ENCODE measurements around the gene RUNX2.
A peak's percentile ranks its signal among the peaks of the same experiment; 100 is the strongest.

RUNX2 gene

DNA sequence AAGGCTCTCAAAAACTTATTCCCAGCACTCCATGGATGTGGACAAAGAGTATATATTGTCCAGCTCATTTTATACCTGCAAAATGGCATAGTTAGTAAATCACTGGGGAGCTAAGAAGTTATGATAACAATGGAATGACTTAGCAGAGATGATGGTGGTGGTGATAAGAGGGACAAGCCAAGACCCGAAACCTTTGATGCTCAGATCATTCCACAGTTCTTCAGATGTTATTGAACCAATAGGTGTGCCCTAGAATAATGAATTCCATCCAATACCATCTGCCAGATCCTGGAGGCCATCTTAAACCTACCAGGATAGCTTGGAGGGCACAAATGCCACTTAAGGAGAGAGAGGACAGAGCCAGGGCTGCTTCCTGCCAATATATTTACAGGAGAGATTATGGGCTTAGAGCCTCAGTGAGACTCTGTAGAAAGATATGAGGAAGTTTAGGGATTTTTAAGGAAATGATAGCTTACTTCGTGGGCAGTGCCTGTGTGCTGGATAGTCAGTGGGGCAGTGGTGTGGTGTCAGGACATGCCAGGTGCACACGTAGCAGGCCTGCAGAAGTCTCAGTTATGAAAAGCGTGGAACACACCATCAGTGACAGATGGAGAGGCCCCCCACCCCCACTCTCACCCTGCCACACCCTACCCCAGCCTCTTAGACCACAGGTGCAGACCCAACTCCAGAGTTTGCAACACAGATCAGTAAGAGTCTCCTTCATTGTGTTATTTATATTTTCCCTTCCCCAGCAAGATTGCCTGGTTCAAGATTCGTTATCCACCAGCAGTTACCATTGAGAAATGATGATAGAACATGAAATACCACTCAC lies 259.3 kb downstream of the RUNX2 start:
- DNase-seq: no peak
- intact Hi-C loops (cut with DNase I): no loop called here

DNA sequence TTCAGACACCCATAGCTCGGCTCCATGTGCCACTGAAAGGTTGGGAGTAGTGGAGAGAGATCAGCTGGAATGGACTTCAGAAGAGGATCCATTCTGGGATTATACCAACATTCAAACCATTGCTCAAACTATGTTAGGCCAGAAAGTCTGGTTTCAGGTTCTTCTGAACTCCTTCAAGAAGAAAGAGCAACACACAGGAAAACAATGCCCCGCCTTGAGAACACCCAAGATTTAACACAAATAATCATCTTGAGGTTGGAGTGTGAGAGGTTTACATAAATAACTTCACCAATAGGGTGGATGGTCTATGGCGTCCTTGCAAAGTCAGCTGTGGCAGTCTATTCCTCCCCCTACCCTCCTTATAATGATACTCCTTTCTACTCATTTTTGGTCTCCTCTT lies 261.2 kb downstream of the RUNX2 start:
- DNase-seq: no peak
- intact Hi-C loops (cut with DNase I): no loop called here

DNA sequence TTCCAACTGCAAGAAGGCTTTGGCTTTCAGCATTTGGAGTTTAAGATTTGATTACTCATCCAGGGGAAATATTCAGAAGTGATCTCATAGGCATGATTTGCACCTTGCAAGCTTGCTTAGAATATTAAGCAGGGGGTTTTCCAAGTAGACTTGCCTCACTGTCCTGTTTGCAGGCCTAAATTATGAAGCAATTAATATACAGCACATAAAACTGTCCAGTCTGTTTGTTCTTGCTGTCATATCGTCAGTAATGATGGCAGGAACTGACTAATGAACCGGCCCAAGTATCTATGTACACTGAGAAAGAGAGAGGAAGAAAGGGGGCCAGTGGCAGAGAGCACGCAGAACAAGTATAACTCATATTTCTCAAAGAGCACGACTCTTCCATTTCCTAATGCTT lies 262.1 kb downstream of the RUNX2 start:
- intact Hi-C loops (cut with DNase I): no loop called here
- no peak for DNase-seq

DNA sequence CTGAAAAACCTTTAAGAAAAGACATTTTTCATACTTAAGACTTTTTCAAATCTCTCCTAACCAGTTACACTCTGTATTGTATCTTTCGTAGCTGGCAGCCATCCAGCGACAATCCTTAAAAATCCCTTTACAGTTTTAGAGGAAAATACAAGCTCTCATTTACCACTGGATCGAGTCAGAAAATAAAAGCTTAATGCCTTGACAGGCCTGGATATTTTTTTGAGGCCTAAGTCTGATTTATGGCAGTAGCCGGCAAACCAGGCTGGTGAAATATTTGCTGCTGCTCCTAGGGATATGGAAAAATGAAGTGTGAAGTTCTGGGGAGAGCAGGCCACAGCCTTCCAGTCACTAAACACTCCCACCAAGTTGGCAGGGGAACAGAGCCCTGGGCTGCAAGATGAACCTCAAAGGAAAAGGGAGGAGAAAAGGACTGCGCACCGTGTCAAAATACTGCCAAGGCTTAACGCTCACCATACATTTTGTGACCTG lies 262.6 kb downstream of the RUNX2 start:
- DNase-seq: no peak
- intact Hi-C loops (cut with DNase I): no loop called here

DNA sequence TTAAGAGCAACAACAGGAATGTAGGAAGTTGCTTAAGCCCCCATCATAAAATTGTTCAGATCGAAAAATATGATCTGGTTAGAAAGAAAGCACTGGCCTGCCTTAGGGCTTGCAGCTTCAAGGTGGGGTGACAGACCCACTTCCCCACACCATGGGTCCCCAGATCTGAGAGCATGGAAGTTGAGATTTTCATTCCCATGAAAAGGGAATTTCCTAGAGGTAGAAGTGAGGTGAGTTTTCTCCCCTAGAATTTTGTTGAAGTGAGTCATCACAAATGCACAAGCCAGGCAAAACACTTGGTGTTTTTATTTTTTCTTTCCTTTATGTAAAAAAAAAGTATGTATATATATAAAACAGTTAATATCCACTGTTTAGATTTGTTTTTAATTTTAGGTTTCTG lies 263.2 kb downstream of the RUNX2 start:
- DNase-seq: no peak
- intact Hi-C loops (cut with DNase I): no loop called here

DNA sequence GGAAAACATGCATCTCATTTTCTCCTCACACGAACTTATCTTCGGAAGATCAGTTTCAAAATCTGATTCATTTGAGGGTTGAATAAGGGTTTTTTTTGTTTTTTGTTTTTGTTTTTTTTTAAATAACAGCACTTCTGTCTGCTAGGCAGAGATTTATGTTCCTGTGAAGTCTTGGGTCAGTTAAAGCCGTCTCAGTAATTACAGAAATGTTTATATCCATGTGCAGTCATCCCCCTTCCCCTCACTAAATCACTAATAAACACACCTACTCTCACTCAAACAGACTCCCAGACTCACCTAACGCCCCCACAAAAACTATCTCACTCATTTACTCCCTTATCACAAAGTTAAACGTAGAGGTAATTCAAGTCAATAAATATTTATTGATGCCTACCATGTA lies 263.8 kb downstream of the RUNX2 start:
- DNase-seq: no peak
- intact Hi-C loops (cut with DNase I): no loop called here

DNA sequence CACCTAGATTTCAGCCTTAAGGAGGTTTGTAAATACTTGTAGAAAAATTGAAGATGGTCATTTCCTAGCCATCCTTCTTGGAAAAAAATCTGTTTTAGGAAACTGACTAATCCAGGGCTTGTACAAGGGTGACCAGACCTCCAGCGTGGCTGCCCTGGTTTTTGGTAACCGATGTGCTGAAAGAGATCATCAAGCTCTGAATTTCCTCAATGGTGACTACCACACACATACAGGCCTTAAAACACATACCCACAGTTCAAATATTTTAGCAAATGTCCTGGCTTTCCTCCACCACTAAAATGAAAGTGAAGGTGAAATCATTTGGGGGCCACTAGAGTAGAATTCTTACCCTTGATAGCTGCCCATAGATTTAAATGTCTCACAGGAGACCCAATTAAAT lies 264.9 kb downstream of the RUNX2 start:
- intact Hi-C loops (cut with DNase I): no loop called here
- DNase-seq: no peak

DNA sequence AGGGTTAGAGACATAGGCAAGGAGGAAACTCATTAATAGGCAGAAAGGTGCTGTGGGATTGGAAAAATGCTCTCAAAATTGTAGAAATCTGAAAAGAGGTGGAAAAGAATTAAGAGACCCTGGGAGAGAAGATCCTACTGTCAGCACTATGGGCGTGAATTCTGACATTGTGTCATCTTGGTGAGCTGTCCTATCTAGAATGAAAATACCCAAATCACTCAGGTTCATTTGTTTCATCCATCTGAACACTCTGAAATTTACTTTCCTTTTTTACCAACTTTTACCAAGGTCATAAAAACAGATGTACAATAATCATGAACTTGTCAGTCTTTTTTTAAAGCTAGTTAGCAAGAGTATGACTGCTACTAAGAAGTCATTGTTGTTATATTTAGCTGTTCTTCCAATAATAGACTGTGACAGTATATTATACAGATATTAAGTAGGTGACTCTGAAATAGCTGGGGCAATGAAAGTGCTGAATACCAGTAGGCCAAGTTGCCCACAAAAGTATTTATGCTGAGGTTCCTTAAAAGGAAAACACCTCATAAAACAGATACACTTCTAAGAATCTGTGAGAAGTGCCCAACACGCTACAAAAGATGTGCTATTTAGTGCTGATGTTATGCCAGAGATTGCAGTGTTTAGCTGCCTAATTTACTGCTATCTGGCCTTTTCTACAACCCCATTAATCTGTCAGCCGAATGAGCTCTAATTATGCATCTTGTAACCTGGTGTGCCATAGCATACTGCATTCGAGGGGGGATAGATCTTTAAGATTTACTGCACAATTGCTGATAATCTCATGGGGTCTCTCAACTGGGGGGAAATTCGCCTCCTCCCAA lies 267.1 kb downstream of the RUNX2 start:
- no peak for DNase-seq
- intact Hi-C loops (cut with DNase I): no loop called here

DNA sequence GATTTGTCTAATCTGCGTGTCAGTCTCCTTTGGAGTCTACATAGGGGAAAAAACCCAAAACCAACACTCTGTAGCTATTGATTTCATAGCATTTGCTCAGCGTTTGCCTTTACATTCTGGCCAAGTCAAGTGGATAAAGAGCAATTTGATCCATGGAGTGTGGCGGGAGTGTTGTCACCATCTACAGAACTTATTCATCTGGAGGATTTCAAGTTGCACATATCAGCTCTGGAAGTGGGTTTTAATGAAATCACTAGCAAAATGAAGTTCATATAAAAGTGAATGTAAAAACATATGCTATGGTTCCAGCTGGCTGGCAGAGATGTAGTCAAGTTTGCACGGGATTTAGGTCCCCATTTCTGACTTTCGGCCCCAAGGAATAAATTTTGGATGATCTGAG lies 269.3 kb downstream of the RUNX2 start:
- intact Hi-C loops (cut with DNase I): no loop called here
- DNase-seq: no peak

DNA sequence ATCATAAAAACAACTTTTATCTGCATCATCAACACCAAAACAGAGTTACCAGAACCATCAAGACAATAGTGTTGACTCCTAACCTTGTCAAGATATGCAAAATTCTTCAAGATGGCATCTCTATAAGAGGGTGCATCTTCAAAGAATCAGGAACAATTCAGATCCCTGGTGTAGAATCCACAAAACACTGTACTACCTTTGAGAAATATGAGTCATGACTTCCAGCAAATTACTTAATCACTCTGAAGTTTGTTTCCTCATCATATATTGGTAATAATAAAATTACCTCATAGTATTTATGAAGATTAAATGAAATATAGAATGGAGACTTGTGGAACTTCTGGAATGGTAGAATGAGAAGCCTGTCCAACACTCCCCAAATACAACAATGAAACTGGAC lies 270.9 kb downstream of the RUNX2 start:
- no peak for DNase-seq
- intact Hi-C loops (cut with DNase I): no loop called here

DNA sequence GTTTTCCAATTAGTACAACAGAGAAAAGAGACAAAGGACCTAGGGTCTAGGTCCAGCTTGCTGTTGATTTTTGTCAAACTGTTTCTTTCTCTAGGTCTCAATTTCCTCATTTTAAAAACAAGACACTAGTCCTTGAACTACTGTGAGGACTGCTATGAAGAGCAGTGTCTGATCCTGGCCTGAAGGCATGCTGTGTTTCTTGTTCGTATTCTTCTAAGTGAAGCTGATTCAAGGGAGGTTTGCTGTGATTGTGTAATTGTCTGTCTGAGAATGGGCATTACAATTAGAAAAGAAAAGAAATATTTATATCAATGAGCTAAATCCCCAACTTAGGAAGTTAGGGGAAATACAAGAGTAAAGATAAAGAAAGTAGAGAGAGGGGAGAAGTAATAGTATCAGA lies 277.8 kb downstream of the RUNX2 start:
- intact Hi-C loops (cut with DNase I): no loop called here
- no peak for DNase-seq

DNA sequence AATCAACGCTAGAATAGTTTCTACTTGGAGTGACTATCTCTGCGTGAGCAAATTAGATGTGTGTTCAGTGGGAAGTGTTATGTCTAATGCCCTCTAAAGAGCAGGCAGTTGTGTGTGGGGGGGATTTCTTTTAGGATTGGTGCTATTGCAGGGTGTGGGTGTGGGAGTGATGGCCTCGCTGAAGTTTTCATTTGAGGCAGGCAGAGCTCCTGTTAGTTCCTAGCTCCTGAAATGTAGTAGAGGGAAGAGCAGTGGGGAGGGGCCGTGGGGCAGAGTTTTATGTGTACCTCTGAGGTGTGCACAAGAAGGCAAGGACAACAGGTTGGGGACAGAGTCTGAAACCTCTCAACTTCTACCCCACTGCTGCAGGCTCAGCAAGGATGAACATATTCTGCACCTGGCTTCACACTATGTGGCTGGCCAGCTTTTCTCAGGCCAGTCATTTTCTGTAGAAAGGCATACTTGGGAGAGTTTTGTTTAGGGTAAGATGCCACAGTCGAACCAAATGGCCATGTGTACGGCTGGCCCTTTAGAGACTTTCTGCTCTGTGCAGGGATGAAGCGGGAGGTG lies 278.8 kb downstream of the RUNX2 start:
- no peak for DNase-seq
- intact Hi-C loops (cut with DNase I): no loop called here

DNA sequence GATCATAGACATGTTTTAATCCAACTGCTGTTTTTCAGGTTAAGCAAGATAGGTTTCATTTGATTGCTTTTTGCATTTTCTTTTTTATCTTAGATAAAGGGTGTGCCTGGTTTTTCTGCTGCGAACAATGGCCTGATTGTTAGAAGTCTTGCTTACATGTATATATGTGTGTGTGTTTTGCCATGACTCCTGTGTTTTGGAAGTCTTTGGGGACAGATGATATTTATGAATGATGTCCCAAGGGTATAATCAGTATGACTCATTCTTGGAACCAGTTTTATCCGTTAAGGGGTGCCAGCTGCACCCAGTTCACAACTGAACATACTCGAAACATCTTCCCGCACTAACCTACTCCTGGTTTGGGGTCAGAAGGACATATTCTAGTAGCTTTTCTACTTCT lies 279.7 kb downstream of the RUNX2 start:
- no peak for DNase-seq
- intact Hi-C loops (cut with DNase I): no loop called here

DNA sequence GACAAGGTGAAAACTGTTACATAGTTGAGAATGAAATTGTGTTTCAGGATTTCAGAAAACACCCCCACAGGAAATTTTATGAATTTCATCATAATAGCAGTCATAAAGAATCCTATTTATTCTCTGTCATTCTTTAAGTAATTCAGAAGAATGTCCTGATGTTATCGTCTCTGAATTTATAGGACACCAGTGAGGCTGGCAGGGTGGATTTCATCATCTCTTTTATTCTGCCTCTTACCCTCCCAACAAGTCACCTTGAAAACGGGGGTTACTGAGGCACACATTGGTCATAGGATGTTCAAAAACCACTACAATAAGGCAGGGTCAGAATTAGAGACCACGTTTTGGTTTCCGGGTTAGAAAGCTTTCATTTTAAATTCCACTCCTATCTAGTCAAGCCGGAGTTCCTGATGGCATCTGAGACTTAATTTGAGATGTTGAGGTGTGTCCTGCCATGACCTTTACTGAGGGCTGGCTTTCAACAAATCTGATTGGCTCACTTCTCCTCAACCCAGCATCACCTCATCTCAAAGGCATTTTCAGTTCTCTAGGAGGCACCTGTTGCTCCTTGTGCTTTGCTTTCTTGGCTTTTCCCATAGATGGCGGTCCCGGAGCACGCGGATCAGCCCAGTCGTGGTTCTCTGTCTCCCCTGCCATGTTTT lies 280.3 kb downstream of the RUNX2 start:
- intact Hi-C loops (cut with DNase I): no loop called here
- DNase-seq: no peak

DNA sequence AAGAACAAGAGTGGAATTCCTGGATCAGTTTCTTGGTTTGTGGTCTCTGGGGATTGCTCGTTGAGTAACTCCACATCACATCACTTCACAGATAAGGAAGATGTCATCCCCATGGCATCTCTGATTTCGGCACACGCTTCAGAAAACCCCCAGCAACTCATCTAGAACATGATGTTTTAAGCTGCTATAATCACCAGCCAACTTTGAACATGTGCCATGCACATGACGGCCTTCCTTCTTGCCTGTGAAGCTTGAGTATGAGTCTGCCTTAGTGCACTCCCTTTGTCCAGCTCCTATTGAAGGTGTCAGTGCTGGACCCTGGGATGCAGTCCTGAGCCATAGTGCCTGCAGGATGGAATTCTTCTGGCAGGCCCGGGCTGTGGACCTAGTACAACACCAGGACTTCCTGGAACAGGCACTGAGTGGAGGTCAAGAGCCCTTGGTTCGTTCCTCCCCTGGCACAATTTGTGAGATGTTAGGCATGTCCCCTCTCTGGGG lies 281.1 kb downstream of the RUNX2 start:
- no peak for DNase-seq

DNA sequence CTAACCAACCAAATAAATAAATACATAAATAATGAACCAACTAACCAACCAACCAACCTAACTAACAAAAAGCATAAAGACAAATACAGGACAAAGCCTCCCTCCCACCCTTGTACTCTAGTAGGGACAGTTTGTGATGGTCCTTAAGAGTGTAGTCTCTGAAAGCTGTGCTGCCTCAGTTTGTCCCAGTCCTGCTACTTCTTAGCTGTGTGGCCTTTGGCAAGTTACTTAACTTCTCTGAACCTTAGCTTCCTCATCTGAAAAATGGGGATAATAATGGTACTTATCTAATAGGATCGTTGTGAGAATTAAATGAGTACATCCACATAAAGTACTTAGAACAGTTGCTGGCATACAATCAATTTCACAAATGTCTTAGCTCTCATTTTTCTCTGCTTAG lies 282.2 kb downstream of the RUNX2 start:
- DNase-seq: no peak
- intact Hi-C loops (cut with DNase I): no loop called here

More for the DNA sequence above, 281.1 kb downstream of the RUNX2 start:
- intact Hi-C loops (cut with DNase I): no loop called here

DNA sequence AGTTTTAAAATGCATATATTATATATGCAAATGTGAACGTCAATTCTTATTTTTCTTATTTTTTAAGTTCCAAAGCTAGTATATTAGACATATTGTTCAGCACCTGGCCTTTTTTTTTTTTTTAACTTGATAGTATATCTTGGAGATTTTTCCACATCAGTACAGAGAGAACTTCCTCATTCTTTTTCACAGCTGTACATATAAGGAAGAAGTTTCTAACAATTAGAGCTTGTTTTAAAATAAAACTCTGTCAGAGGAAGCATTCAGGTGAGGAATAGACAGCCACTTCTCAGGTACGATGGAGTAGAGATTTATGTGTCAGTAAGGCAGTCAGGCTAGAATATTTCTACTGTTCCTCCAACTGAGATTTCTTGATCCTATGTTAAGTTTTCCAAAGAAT lies 282.7 kb downstream of the RUNX2 start:
- no peak for DNase-seq
- intact Hi-C loops (cut with DNase I): no loop called here

DNA sequence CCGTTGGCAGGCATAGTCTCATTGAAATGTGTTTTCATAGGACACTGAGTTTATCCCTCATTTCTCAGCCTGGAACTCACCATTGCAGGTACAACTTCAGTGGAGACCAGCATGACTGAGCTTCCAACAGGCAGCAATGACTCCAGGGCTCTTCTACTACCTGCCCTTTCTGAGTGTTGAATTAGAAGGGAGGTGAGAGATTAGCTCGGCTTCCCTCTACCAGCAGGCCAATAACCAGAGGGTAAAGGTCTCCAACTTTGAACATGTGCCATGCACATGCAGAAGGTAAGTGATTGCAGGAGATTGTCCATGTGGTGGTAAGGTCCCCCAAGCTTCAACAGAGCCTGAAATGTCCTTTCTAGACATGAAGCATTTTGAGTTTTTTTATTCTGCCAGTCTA lies 283.4 kb downstream of the RUNX2 start:
- intact Hi-C loops (cut with DNase I): no loop called here
- DNase-seq: no peak

DNA sequence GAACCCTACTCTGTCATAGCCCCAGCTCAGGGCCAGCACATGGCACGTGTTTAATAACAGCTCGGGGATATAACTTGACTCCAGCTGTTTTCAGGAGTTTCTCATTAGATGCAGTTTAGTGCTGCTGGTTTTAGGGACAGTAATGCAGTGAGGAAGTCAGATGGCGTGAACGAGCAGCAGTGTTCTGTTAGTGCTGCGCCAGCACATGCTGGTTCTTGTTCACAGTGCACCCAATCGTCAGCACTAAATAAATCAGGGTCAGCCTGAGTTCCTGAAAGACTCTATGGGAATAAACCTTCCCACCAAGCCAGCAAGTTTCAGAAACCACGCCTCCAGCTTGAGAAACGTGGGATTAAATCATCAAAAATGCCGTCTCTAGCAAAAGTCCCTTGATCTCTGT lies 285.5 kb downstream of the RUNX2 start:
- peak in 29 of 42 donors; percentile 6 to 50 (median 21) for DNase-seq
- intact Hi-C loops (cut with DNase I): no loop called here
